HAP-1 (cell line): ENCODE measurements around the gene GRB10.
A peak's percentile ranks its signal among the peaks of the same experiment; 100 is the strongest.
"Not testable (repeated sequence)": the region's sequence is repeated elsewhere in the genome, so short reads cannot be mapped to it uniquely, and the experiment has no call there.

Source experiments
- DNase-seq, 2 experiments: peaks; one replicate each; pipeline ENCODE4 v3.0.0-alpha.2; 2016 to 2020; ENCODE audit warnings: low spot score in 2 of 2
- H3K27me3 ChIP-seq: fragments of 250-450 bp; sonication (Bioruptor Pico); 2 replicates; pipeline ENCODE4 v1.5.1; 2020; ENCODE audit warnings: low read depth, mild to moderate bottlenecking, moderate library complexity
- H3K36me3 ChIP-seq: fragments of 250-450 bp; sonication (Bioruptor Pico); replicated peaks from 2 replicates; pipeline ENCODE4 v1.5.1; 2020; ENCODE audit warnings: mild to moderate bottlenecking
- H3K4me1 ChIP-seq: fragments of 250-450 bp; sonication (Bioruptor Pico); 2 replicates; pipeline ENCODE4 v1.5.1; 2020; ENCODE audit warnings: mild to moderate bottlenecking
- H3K4me3 ChIP-seq: fragments of 250-450 bp; sonication (Bioruptor Pico); 2 replicates; pipeline ENCODE4 v1.5.1; 2020; ENCODE audit warnings: mild to moderate bottlenecking, moderate library complexity
- H3K9me3 ChIP-seq: fragments of 250-450 bp; sonication (Bioruptor Pico); 2 replicates; pipeline ENCODE4 v1.5.1; 2020; ENCODE audit warnings: mild to moderate bottlenecking, moderate library complexity
- in situ Hi-C: fragments of 300-500 bp; cut with MboI; formaldehyde crosslinking; loops from 3 replicates; pipeline ENCODE4 v1.14.3; 2020; ENCODE audit warnings: low sequenced_read_pairs, inconsistent platforms, mixed read lengths

GRB10 gene

GRCh38 chr7:50591480-50592438, 190.9 kb downstream of the GRB10 start:
- H3K9me3 ChIP-seq, result no peaks in the 10 kb centered on the region
- DNase-seq, result peak in 1 of 2 experiments; percentile 16
- H3K4me3 ChIP-seq, result no peak overlapping the region
- H3K4me1 ChIP-seq, result no peaks in the 10 kb centered on the region
- H3K36me3 ChIP-seq, result peaks cover 12% of the 10 kb centered on the region
- no peaks in the 10 kb centered on the region for H3K27me3 ChIP-seq
- in situ Hi-C loops, result no loop called here

GRCh38 chr7:50591098-50591479, 191.6 kb downstream of the GRB10 start:
- H3K27me3 ChIP-seq, result no peaks in the 10 kb centered on the region
- no peaks in the 10 kb centered on the region for H3K9me3 ChIP-seq
- DNase-seq, result no peak
- H3K4me3 ChIP-seq, result no peak overlapping the region
- H3K4me1 ChIP-seq, result no peaks in the 10 kb centered on the region
- in situ Hi-C loops, result no loop called here
- H3K36me3 ChIP-seq, result peaks cover 9% of the 10 kb centered on the region

- H3K4me3 ChIP-seq, result no peak overlapping the region
- H3K27me3 ChIP-seq, result no peaks in the 10 kb centered on the region
- in situ Hi-C loops, result no loop called here
- H3K4me1 ChIP-seq, result no peaks in the 10 kb centered on the region
- no peaks in the 10 kb centered on the region for H3K9me3 ChIP-seq
- H3K36me3 ChIP-seq, result peaks cover 9% of the 10 kb centered on the region
- DNase-seq, result no peak
These were observed 192.2 kb downstream of the GRB10 start for GRCh38 chr7:50590535-50590934.

- no peaks in the 10 kb centered on the region for H3K4me1 ChIP-seq
- no peaks in the 10 kb centered on the region for H3K9me3 ChIP-seq
- DNase-seq, result no peak
- peaks cover 7% of the 10 kb centered on the region for H3K36me3 ChIP-seq
- H3K4me3 ChIP-seq, result no peak overlapping the region
- in situ Hi-C loops, result no loop called here
- no peaks in the 10 kb centered on the region for H3K27me3 ChIP-seq
These were observed 193.3 kb downstream of the GRB10 start for GRCh38 chr7:50589364-50589763.

- Histone ChIP-seq H3K27me3 (no peaks in the 10 kb centered on the region), H3K9me3 (no peaks in the 10 kb centered on the region), H3K36me3 (peaks cover 6% of the 10 kb centered on the region), H3K4me1 (no peaks in the 10 kb centered on the region), H3K4me3 (no peak overlapping the region)
- peak in 1 of 2 experiments; percentile 28 for DNase-seq
- in situ Hi-C loops, result no loop called here
These were observed 193.8 kb downstream of the GRB10 start for GRCh38 chr7:50588937-50589336.

GRCh38 chr7:50587737-50588136, 195.0 kb downstream of the GRB10 start:
- Histone ChIP-seq H3K4me1 (no peaks in the 10 kb centered on the region), H3K27me3 (no peaks in the 10 kb centered on the region), H3K4me3 (no peak overlapping the region), H3K9me3 (no peaks in the 10 kb centered on the region), H3K36me3 (peaks cover 5% of the 10 kb centered on the region)
- DNase-seq, result no peak
- in situ Hi-C loops, result no loop called here

- no peaks in the 10 kb centered on the region for H3K36me3 ChIP-seq
- in situ Hi-C loops, result no loop called here
- no peak for DNase-seq
These were observed 197.8 kb downstream of the GRB10 start for GRCh38 chr7:50584793-50585408.

GRCh38 chr7:50584386-50584785, 198.3 kb downstream of the GRB10 start:
- Histone ChIP-seq H3K36me3 (no peaks in the 10 kb centered on the region), H3K27me3 (no peaks in the 10 kb centered on the region), H3K9me3 (no peaks in the 10 kb centered on the region), H3K4me3 (no peak overlapping the region), H3K4me1 (no peaks in the 10 kb centered on the region)
- in situ Hi-C loops, result no loop called here
- no peak for DNase-seq

More at GRCh38 chr7:50584793-50585408, 197.8 kb downstream of the GRB10 start:
- Histone ChIP-seq H3K27me3 (no peaks in the 10 kb centered on the region), H3K4me1 (no peaks in the 10 kb centered on the region), H3K4me3 (no peak overlapping the region), H3K9me3 (no peaks in the 10 kb centered on the region)

- H3K4me3 ChIP-seq, in situ Hi-C loops, H3K4me1 ChIP-seq, DNase-seq, H3K36me3 ChIP-seq, H3K9me3 ChIP-seq, H3K27me3 ChIP-seq: not testable (repeated sequence)
These were observed 199.4 kb downstream of the GRB10 start for GRCh38 chr7:50583295-50583694.

GRCh38 chr7:50582271-50582670, 200.4 kb downstream of the GRB10 start:
- H3K36me3 ChIP-seq, H3K4me1 ChIP-seq, DNase-seq, H3K27me3 ChIP-seq, in situ Hi-C loops, H3K4me3 ChIP-seq, H3K9me3 ChIP-seq: not testable (repeated sequence)

GRCh38 chr7:50580666-50581065, 202.0 kb downstream of the GRB10 start:
- H3K4me1 ChIP-seq, H3K36me3 ChIP-seq, in situ Hi-C loops, H3K9me3 ChIP-seq, DNase-seq, H3K27me3 ChIP-seq, H3K4me3 ChIP-seq: not testable (repeated sequence)

- DNase-seq, result no peak
- Histone ChIP-seq H3K4me1 (no peaks in the 10 kb centered on the region), H3K9me3 (no peaks in the 10 kb centered on the region), H3K36me3 (no peaks in the 10 kb centered on the region), H3K4me3 (no peak overlapping the region), H3K27me3 (no peaks in the 10 kb centered on the region)
- in situ Hi-C loops, result no loop called here
These were observed 202.6 kb downstream of the GRB10 start for GRCh38 chr7:50580057-50580456.

GRCh38 chr7:50578105-50578504, 204.6 kb downstream of the GRB10 start:
- H3K36me3 ChIP-seq, H3K4me3 ChIP-seq, DNase-seq, H3K9me3 ChIP-seq, in situ Hi-C loops, H3K4me1 ChIP-seq, H3K27me3 ChIP-seq: not testable (repeated sequence)

GRCh38 chr7:50577569-50577968, 205.1 kb downstream of the GRB10 start:
- no peaks in the 10 kb centered on the region for H3K4me1 ChIP-seq
- no peak overlapping the region for H3K4me3 ChIP-seq
- in situ Hi-C loops, result no loop called here
- DNase-seq, result no peak
- H3K9me3 ChIP-seq, result no peaks in the 10 kb centered on the region
- H3K36me3 ChIP-seq, result no peaks in the 10 kb centered on the region
- no peaks in the 10 kb centered on the region for H3K27me3 ChIP-seq
